ENCODE data around the gene LDHA. TPM values are rescaled to one million over a fixed set of nuclear protein-coding genes. Genes with fewer than 3 reads are reported as not detected.

The LDHA gene
- total and polyA plus RNA-seq, 2 of the 13 experiments (the other 11 are each of a cell fraction or from before 2014, with no cell fraction given): 805 to 1,547 TPM

DNA sequence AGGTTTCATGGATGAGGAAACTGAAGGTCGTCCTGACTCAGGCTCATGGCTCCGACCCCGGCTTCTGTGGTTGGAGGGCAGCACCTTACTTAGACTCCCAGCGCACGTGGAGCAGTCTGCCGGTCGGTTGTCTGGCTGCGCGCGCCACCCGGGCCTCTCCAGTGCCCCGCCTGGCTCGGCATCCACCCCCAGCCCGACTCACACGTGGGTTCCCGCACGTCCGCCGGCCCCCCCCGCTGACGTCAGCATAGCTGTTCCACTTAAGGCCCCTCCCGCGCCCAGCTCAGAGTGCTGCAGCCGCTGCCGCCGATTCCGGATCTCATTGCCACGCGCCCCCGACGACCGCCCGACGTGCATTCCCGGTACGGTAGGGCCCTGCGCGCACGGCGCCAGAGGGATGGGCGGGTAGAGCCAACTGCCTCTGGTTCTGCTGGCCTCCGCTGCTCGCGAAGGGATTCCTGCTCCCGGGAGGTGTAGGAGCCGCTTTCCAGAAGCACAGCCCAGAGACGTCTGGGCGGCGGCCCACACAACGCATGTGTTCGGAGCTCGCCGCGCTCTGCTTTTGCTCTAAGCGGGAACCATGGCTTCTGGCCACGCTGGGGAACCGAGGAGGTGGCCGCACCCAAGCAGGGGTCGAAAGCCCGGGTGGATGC lies at the start of gene LDHA (continued):
- TF ChIP-seq ZNF318 (CRISPR knock-in tag; IDR thresholded peaks at IDR 0.05) (0 out of 2 replicates have a peak, but pooled peaks have one; percentile 76), ZSCAN21 (CRISPR knock-in tag; IDR thresholded peaks at IDR 0.05; ENCODE audit: borderline replicate concordance) (peak; percentile 90; the same call in 1 of the 2 replicates), RAD21 (CRISPR knock-in tag; IDR thresholded peaks at IDR 0.05) (peak; percentile 64), SIN3A (IDR thresholded peaks at IDR 0.05; ENCODE audit: borderline replicate concordance, low read depth, low read length) (peak; percentile 88; the same call in 1 of the 2 replicates), ZXDC (CRISPR knock-in tag; IDR thresholded peaks at IDR 0.05) (peak; percentile 89), ZMYM2 (CRISPR knock-in tag; IDR thresholded peaks at IDR 0.05) (peak; percentile 85), PLRG1 (conservative IDR thresholded peaks at IDR 0.05) (no peak), ZNF30 (CRISPR knock-in tag; IDR thresholded peaks at IDR 0.05) (peak; percentile 95), MAFF (IDR thresholded peaks at IDR 0.05; ENCODE audit: low read depth, low read length) (peak; percentile 55; the same call in 1 of the 2 replicates), ZNF563 (CRISPR knock-in tag; IDR thresholded peaks at IDR 0.05) (peak; percentile 98), ZNF136 (CRISPR knock-in tag; IDR thresholded peaks at IDR 0.05; ENCODE audit: low read depth) (peak; percentile 98), CREB1 (IDR thresholded peaks at IDR 0.05) (peak; percentile 96), CREB1 (CRISPR knock-in tag; IDR thresholded peaks at IDR 0.05) (peak; percentile 98), TAF15 (IDR thresholded peaks at IDR 0.05; ENCODE audit: low read depth, low read length, poor library complexity, severe bottlenecking) (no peak), ETV6 (CRISPR knock-in tag; conservative IDR thresholded peaks at IDR 0.05) (no peak), ZNF20 (CRISPR knock-in tag; IDR thresholded peaks at IDR 0.05) (peak; percentile 97), ZSCAN31 (CRISPR knock-in tag; IDR thresholded peaks at IDR 0.05; ENCODE audit: low read depth) (peak; percentile 95), ZBTB2 (CRISPR knock-in tag; IDR thresholded peaks at IDR 0.05; ENCODE audit: low read depth) (peak; percentile 82)
